ENCODE data around the gene HMG20B. TPM values are rescaled to one million over a fixed set of nuclear protein-coding genes. Genes with fewer than 3 reads are reported as not detected.
A peak's percentile ranks its signal among the peaks of the same experiment; 100 is the strongest.

Gene HMG20B
- total and polyA plus RNA-seq, 4 donors, result 25.7 to 87.6 (median 68.1) TPM

DNA sequence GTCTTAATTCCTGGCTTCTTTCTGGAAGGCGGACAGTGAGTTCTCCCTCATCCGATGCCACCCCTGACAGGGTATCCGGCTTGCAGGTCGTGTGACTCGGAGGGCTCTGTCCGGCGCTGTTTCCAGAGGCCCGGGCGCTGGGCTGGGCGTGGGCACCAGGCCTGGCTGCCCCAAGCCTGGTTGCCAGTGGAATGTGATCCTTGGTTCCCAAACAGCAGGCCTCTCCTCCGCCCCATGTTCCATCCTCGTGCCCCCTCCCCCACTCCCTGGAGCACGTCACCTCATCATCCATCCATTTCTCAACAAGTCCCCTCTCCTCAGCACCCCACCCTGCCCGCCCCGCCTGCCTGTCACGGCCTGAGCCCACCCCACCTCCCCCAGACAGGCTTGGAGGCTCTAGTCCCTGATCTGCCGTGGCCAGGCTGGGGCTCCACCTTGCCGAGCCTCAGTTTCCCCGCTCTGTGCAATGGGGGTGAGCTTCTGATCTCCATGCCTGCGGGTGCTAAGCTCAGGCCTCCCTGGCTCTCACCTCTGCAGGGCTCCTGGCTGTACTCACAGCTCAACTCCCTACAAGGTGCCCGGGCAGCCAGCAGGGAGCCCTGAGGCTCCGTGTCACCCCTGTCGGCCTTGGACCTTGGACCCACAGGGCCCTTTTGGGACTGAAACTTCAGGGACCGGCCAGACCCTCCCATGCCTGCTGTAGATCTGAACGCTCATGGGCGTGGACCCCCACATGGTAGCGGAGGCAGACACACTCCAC is 31.7 kb downstream of the HMG20B start:
- DNase-seq (ENCODE audit: low read depth in 4 of 6, low spot score in 6 of 6), result no peak
- 73% methylated on average over 21 of the region's 27 CpGs for WGBS (ENCODE audit: insufficient coverage)
- Histone ChIP-seq H3K9me3 (ENCODE audit: control insufficient read depth, insufficient read depth, low read length) (no peaks in the 10 kb centered on the region), H3K27ac (ENCODE audit: low read depth, low read length) (no peak overlapping the region), H3K4me3 (ENCODE audit: low read depth, low read length) (no peak overlapping the region), H3K4me1 (ENCODE audit: control insufficient read depth, insufficient read depth, low read length) (peaks cover 35% of the 10 kb centered on the region), H3K36me3 (ENCODE audit: control insufficient read depth, insufficient read depth, low read length) (peaks cover 4% of the 10 kb centered on the region), H3K27me3 (ENCODE audit: control insufficient read depth, insufficient read depth, low read length) (peaks cover 35% of the 10 kb centered on the region)

DNA sequence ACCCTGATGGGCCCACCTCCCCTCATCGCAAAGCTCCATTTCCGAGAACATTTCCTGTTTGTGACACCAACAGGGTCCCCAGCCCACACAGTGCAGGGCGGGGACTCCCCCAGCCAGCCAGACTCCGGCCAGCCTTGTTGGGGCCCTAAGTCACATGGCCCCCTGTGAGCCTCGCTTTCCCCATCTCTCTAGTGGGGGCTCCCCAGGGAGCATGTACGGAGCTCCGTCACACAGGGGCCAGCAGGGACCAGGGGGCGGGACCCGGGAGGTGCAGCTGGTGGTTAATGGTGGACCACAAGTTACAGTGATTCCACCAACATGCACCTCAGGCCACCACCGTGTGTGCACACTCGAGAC is 32.2 kb downstream of the HMG20B start:
- peaks cover 35% of the 10 kb centered on the region for H3K27me3 ChIP-seq (ENCODE audit: control insufficient read depth, insufficient read depth, low read length)
- H3K27ac ChIP-seq (ENCODE audit: low read depth, low read length), result no peak overlapping the region
- H3K36me3 ChIP-seq (ENCODE audit: control insufficient read depth, insufficient read depth, low read length), result peaks cover 10% of the 10 kb centered on the region
- H3K9me3 ChIP-seq (ENCODE audit: control insufficient read depth, insufficient read depth, low read length), result no peaks in the 10 kb centered on the region
- no peak for DNase-seq (ENCODE audit: low read depth in 4 of 6, low spot score in 6 of 6)
- H3K4me3 ChIP-seq (ENCODE audit: low read depth, low read length), result no peak overlapping the region
- WGBS (ENCODE audit: insufficient coverage), result 57% methylated on average over 7 of the region's 11 CpGs
- peaks cover 40% of the 10 kb centered on the region for H3K4me1 ChIP-seq (ENCODE audit: control insufficient read depth, insufficient read depth, low read length)

DNA sequence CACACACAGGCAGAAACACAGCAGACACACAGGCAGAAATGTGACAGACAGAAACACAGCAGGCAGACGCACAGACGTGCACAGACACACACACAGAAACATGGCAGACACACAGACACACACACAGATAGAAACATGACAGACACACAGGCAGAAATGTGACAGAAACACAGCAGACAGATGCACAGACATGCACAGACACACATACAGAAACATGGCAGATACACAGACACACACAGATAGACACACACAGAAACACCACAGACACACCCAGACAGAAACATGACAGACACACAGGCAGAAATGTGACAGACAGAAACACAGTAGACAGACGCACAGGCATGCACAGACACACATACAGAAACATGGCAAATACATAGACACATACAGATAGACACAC is 32.6 kb downstream of the HMG20B start:
- H3K27me3 ChIP-seq (ENCODE audit: control insufficient read depth, insufficient read depth, low read length), result peaks cover 35% of the 10 kb centered on the region
- 88% methylated on average over 3 of the region's 3 CpGs for WGBS (ENCODE audit: insufficient coverage)
- H3K4me3 ChIP-seq (ENCODE audit: low read depth, low read length), result no peak overlapping the region
- H3K4me1 ChIP-seq (ENCODE audit: control insufficient read depth, insufficient read depth, low read length), result peaks cover 44% of the 10 kb centered on the region
- no peak for DNase-seq (ENCODE audit: low read depth in 4 of 6, low spot score in 6 of 6)
- H3K27ac ChIP-seq (ENCODE audit: low read depth, low read length), result no peak overlapping the region
- no peaks in the 10 kb centered on the region for H3K9me3 ChIP-seq (ENCODE audit: control insufficient read depth, insufficient read depth, low read length)
- H3K36me3 ChIP-seq (ENCODE audit: control insufficient read depth, insufficient read depth, low read length), result peaks cover 14% of the 10 kb centered on the region

DNA sequence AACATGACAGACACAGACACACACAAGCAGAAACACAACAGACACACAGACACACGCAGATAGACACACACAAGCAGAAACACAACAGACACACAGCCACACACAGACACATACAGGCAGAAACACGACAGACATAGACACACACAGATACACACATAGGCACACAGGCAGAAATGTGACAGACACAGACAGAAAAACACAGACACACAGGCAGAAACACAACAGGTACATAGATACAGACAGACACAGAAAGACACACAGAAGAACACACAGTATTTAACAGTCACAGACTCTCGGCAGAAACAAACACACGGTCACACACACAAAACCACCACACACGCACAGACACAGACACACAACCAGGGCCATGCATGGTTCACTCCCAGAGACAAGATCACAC is 33.0 kb downstream of the HMG20B start:
- WGBS (ENCODE audit: insufficient coverage), result 71% methylated on average over 5 of the region's 5 CpGs
- no peaks in the 10 kb centered on the region for H3K9me3 ChIP-seq (ENCODE audit: control insufficient read depth, insufficient read depth, low read length)
- peaks cover 18% of the 10 kb centered on the region for H3K36me3 ChIP-seq (ENCODE audit: control insufficient read depth, insufficient read depth, low read length)
- peaks cover 35% of the 10 kb centered on the region for H3K27me3 ChIP-seq (ENCODE audit: control insufficient read depth, insufficient read depth, low read length)
- peaks cover 44% of the 10 kb centered on the region for H3K4me1 ChIP-seq (ENCODE audit: control insufficient read depth, insufficient read depth, low read length)
- no peak overlapping the region for H3K27ac ChIP-seq (ENCODE audit: low read depth, low read length)
- H3K4me3 ChIP-seq (ENCODE audit: low read depth, low read length), result no peak overlapping the region
- no peak for DNase-seq (ENCODE audit: low read depth in 4 of 6, low spot score in 6 of 6)

DNA sequence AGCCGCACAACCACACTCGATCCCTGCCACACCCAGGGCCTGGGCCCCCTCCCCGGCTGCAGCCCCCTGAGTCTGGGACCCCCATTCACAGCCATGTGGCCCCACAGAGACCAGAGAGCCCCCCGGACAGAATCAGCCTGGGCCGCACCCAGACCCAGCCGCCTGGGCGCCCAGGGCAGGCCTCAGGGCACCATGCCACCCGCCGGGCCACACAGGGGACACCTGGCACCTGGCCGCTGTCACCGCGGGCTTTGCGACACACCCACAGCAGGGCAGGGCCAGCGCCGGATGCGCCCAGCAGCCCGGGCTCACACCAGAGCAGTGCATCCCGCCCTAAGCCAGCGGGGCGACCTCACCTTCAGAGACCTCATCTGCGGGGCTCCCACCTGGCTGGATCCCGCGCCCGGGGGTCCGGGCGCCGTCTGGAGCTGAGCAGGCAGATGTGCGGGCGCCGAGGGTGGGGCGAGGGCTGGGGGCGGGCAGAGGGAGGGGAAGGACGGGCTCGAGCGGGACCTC is 33.5 kb downstream of the HMG20B start:
- peaks cover 22% of the 10 kb centered on the region for H3K36me3 ChIP-seq (ENCODE audit: control insufficient read depth, insufficient read depth, low read length)
- H3K9me3 ChIP-seq (ENCODE audit: control insufficient read depth, insufficient read depth, low read length), result no peaks in the 10 kb centered on the region
- H3K4me1 ChIP-seq (ENCODE audit: control insufficient read depth, insufficient read depth, low read length), result peaks cover 44% of the 10 kb centered on the region
- no peak overlapping the region for H3K27ac ChIP-seq (ENCODE audit: low read depth, low read length)
- H3K4me3 ChIP-seq (ENCODE audit: low read depth, low read length), result peak overlapping the region; percentile 16
- 12% methylated on average over 34 of the region's 35 CpGs for WGBS (ENCODE audit: insufficient coverage)
- peaks cover 35% of the 10 kb centered on the region for H3K27me3 ChIP-seq (ENCODE audit: control insufficient read depth, insufficient read depth, low read length)
- no peak for DNase-seq (ENCODE audit: low read depth in 4 of 6, low spot score in 6 of 6)

DNA sequence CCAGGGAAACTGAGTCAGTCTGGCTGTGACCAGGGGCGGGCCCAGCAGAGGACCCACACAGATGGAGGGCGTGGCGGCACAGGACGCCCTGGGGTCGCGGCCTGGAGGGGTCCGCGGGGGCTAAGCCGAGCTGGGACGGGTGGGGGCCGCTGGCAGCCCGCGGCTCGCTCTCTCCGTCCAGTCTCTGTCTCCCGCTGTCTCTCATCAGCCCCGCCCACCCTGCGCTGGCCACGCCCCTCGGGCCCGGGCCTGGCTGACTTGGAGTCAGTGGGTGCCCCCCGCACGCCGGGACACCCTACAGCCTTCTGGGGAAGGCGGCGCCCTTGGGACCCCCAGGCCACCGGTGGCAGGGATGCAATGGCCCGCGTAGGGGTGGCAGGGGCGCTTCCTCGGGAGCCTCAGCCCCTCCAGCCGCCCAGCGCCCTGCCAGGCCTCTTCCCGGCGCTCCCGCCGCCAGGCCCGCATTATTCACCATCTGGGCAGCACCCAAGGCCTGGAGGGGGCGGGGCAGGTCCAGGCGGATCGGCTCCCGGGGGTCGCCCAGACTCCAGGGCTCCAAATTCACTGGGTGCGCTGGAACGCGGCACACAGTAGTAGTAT is 34.0 kb downstream of the HMG20B start, which contains the start of gene TBXA2R:
TBXA2R (minus strand) TSS at position 186 of the 600 bp plus-strand sequence. CDS start 6,241 bp downstream, outside the sequence.
- Histone ChIP-seq H3K27ac (ENCODE audit: low read depth, low read length) (peak within 1 kb of the TSS; percentile 21), H3K36me3 (ENCODE audit: control insufficient read depth, insufficient read depth, low read length) (peaks cover 28% of the 10 kb centered on the region), H3K9me3 (ENCODE audit: control insufficient read depth, insufficient read depth, low read length) (no peaks in the 10 kb centered on the region), H3K4me1 (ENCODE audit: control insufficient read depth, insufficient read depth, low read length) (peaks cover 44% of the 10 kb centered on the region), H3K27me3 (ENCODE audit: control insufficient read depth, insufficient read depth, low read length) (peaks cover 35% of the 10 kb centered on the region), H3K4me3 (ENCODE audit: low read depth, low read length) (peak within 1 kb of the TSS; percentile 16)
- under 1% methylated on average over 44 of the region's 46 CpGs for WGBS (ENCODE audit: insufficient coverage)
- DNase-seq (ENCODE audit: low read depth in 4 of 6, low spot score in 6 of 6), result peak in 1 of 6 donors; percentile 63

DNA sequence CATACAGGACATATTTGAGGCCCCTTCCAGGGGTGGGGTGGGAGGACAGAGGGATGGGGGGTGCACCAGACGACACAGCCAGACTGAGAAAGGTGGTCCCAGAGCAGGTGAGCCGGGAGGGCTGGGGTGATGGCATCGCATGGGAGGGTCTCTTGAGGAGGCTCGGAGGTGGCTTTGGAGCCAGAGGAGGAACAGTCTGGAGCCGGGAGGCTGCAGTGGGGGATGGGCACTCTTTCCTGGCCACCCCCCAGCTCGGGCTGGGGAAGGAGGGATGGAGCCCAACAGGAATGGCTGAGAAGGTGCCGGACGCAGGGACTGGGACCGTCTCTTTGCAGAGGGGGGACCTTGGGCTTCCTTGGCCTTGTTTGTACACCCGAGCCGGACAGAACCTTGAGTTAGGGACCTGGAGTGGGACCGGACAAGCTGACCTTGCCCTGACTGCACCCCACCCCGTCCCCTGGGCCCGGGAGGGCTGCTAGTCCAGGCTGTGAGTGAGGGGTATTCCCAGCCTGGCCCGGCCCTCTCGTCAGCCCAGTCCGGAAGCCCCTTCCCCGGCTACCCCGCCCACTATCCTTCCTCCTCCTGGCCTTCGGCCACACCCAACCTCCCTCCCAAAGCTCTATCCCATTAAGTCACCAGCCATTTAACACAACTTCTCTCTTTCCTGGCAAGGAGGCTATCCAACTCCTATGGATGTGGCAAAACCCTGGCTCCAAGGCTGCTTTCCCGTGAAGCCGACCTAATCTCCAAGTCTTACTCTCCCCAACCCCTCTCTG is 34.7 kb downstream of the HMG20B start:
- Histone ChIP-seq H3K4me3 (ENCODE audit: low read depth, low read length) (peak overlapping the region; percentile 16), H3K27me3 (ENCODE audit: control insufficient read depth, insufficient read depth, low read length) (peaks cover 35% of the 10 kb centered on the region), H3K27ac (ENCODE audit: low read depth, low read length) (peak overlapping the region; percentile 21)

DNA sequence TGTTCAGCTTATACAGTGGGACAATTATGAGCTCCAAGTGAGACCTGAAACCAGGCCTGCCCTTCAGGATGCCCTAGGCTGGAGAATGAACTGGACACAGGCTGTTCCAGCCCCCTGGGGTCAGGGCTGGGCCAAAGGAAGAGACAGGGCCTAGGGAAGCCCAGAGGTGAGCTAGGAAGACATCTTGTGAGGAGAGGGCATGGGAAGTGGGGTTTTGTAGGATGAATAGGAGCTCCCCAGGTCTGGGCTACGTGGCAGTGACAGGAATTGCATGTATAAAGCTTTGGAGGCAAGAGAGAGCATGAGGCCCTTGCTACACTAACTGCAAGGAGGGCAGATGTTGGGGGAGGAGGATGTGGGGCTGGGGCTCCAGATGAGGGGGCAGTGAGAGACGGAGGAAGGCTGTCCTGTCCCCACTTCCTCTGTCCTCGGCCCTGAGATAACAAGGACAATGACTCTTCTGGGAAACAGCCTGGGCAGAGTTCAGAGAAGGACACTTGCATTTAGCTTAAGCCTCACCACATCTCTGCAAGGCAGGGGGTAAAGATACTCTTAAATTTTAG is 35.4 kb downstream of the HMG20B start:
- Histone ChIP-seq H3K27ac (ENCODE audit: low read depth, low read length) (no peak overlapping the region), H3K9me3 (ENCODE audit: control insufficient read depth, insufficient read depth, low read length) (no peaks in the 10 kb centered on the region), H3K27me3 (ENCODE audit: control insufficient read depth, insufficient read depth, low read length) (peaks cover 35% of the 10 kb centered on the region), H3K36me3 (ENCODE audit: control insufficient read depth, insufficient read depth, low read length) (peaks cover 42% of the 10 kb centered on the region), H3K4me3 (ENCODE audit: low read depth, low read length) (no peak overlapping the region), H3K4me1 (ENCODE audit: control insufficient read depth, insufficient read depth, low read length) (peaks cover 44% of the 10 kb centered on the region)
- DNase-seq (ENCODE audit: low read depth in 4 of 6, low spot score in 6 of 6), result no peak
- 69% methylated on average over 2 of the region's 3 CpGs for WGBS (ENCODE audit: insufficient coverage)

More for the DNA sequence above, 34.7 kb downstream of the HMG20B start:
- DNase-seq (ENCODE audit: low read depth in 4 of 6, low spot score in 6 of 6), result no peak
- Histone ChIP-seq H3K4me1 (ENCODE audit: control insufficient read depth, insufficient read depth, low read length) (peaks cover 44% of the 10 kb centered on the region), H3K36me3 (ENCODE audit: control insufficient read depth, insufficient read depth, low read length) (peaks cover 35% of the 10 kb centered on the region), H3K9me3 (ENCODE audit: control insufficient read depth, insufficient read depth, low read length) (no peaks in the 10 kb centered on the region)
- 14% methylated on average over 19 of the region's 22 CpGs for WGBS (ENCODE audit: insufficient coverage)

DNA sequence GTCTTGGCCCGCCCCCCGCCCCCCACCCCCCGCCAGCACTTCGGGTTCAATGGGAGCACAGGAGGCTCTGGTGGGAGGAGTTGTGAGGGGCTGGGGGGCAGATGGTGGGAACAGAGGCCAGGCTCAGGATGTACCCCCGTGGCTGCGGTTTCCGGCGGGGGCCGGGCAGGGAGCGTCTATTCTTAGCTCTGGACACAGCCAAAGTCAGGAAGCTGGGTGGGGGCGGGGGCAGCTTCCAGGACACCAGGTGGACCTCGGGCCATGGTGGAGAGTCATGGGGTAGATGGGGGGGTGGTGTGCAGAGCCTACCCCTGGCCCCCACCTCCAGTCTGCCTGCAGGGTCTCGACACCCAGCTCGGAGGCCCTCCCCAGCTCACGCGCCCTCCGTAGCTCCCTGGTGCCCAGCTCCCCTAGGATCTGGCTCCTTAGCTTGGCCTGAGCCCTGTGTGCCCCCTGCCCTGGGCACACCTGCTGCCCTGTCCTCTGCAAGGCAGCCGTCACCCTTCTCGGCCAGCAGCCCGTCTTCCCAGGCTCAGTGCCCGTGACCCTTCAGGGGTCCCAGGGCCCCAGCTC is 36.1 kb downstream of the HMG20B start:
- no peak overlapping the region for H3K4me3 ChIP-seq (ENCODE audit: low read depth, low read length)
- peaks cover 48% of the 10 kb centered on the region for H3K36me3 ChIP-seq (ENCODE audit: control insufficient read depth, insufficient read depth, low read length)
- H3K4me1 ChIP-seq (ENCODE audit: control insufficient read depth, insufficient read depth, low read length), result peaks cover 40% of the 10 kb centered on the region
- DNase-seq (ENCODE audit: low read depth in 4 of 6, low spot score in 6 of 6), result no peak
- peaks cover 35% of the 10 kb centered on the region for H3K27me3 ChIP-seq (ENCODE audit: control insufficient read depth, insufficient read depth, low read length)
- H3K9me3 ChIP-seq (ENCODE audit: control insufficient read depth, insufficient read depth, low read length), result no peaks in the 10 kb centered on the region
- H3K27ac ChIP-seq (ENCODE audit: low read depth, low read length), result peak overlapping the region; percentile 61
- 75% methylated on average over 19 of the region's 21 CpGs for WGBS (ENCODE audit: insufficient coverage)

All from spinal cord (tissue), 10 donors.